ENCODE measurements around the gene HNRNPUL1.

The HNRNPUL1 gene

DNA sequence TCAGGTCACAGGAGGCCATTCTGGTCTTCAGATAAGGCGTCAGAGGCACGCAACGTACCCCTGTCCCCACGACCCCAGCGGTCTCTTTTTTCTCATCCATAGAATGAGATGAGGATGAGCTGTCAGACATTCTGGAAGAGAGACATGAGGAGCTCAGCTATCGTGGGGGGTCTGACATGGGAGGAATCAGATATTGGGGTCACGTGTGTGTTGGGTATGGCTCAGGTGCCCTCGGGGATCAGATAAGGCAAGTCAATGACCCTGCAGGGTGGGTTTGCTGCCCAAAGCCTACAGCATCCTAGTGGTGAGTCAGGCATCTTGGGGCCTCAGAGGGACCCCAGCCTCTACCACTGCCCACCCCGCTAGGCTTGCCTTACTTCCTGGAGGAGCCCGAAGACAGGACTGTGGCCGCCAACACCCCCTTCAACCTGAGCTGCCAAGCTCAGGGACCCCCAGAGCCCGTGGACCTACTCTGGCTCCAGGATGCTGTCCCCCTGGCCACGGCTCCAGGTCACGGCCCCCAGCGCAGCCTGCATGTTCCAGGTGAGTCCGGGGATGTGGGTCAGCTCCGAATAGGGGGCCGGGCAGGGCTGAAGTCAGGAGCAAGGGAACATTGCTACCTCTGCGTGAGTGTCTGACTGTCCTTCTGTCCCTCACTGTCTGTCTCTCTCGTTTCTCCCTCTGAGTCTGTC is 42.5 kb upstream of the HNRNPUL1 start:
- H3K4me3 ChIP-seq (ENCODE audit: low read length, poor library complexity, severe bottlenecking), result no peak overlapping the region
- no peak overlapping the region for H3K4me2 ChIP-seq (ENCODE audit: low read depth, low read length, poor library complexity, severe bottlenecking)
- H3K36me3 ChIP-seq (ENCODE audit: insufficient read depth, low read length), result no peaks in the 10 kb centered on the region
- no peak overlapping the region for H2AFZ ChIP-seq (ENCODE audit: low read length)
- no peaks in the 10 kb centered on the region for H3K4me1 ChIP-seq (ENCODE audit: insufficient read depth, low read length, poor library complexity, severe bottlenecking)
- no peaks in the 10 kb centered on the region for H4K20me1 ChIP-seq (ENCODE audit: insufficient read depth, low read length, poor library complexity, severe bottlenecking)
- H3K79me2 ChIP-seq (ENCODE audit: insufficient read depth, low read length), result no peaks in the 10 kb centered on the region
- no peak overlapping the region for H3K9ac ChIP-seq (ENCODE audit: low read depth, low read length, poor library complexity, severe bottlenecking)
- H3K9me3 ChIP-seq (ENCODE audit: insufficient read depth, low read depth, low read length), result no peaks in the 10 kb centered on the region
- no peaks in the 10 kb centered on the region for H3F3A ChIP-seq (ENCODE audit: low read depth)
- H3K27me3 ChIP-seq (ENCODE audit: insufficient read depth, low read length, poor library complexity, severe bottlenecking), result peaks cover 7% of the 10 kb centered on the region
- H3K9me2 ChIP-seq (replicated peaks; ENCODE audit: low read depth, low read length), result no peaks in the 10 kb centered on the region
- TF ChIP-seq, protein P1, sequence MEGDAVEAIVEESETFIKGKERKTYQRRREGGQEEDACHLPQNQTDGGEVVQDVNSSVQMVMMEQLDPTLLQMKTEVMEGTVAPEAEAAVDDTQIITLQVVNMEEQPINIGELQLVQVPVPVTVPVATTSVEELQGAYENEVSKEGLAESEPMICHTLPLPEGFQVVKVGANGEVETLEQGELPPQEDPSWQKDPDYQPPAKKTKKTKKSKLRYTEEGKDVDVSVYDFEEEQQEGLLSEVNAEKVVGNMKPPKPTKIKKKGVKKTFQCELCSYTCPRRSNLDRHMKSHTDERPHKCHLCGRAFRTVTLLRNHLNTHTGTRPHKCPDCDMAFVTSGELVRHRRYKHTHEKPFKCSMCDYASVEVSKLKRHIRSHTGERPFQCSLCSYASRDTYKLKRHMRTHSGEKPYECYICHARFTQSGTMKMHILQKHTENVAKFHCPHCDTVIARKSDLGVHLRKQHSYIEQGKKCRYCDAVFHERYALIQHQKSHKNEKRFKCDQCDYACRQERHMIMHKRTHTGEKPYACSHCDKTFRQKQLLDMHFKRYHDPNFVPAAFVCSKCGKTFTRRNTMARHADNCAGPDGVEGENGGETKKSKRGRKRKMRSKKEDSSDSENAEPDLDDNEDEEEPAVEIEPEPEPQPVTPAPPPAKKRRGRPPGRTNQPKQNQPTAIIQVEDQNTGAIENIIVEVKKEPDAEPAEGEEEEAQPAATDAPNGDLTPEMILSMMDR (conservative IDR thresholded peaks at IDR 0.05; ENCODE audit: low read length), result no peak
- TF ChIP-seq EZH2phosphoT487 (IDR thresholded peaks at IDR 0.05; ENCODE audit: borderline replicate concordance), result no peak

DNA sequence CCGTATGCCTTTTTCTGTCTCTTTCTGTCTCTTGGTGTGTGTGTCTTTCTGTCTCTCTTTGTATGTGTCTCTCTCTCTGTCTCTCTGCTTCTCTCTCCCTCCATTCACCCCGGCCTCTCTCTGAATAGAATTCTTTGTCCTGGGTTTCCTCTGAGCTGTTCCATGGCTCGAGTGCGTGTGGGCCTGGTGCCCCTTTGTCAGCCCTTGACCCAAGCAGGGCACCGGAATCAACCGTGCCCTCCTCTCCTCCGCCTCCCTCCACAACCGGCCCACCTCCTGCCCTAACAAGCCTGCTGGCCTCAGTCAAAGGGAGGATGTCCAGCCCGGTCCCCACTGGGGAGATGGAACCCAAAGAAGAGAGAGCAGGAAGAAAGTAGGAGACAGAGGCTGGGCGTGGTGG is 41.9 kb upstream of the HNRNPUL1 start:
- H3K4me1 ChIP-seq (ENCODE audit: insufficient read depth, low read length, poor library complexity, severe bottlenecking), result no peaks in the 10 kb centered on the region
- no peaks in the 10 kb centered on the region for H3K79me2 ChIP-seq (ENCODE audit: insufficient read depth, low read length)

DNA sequence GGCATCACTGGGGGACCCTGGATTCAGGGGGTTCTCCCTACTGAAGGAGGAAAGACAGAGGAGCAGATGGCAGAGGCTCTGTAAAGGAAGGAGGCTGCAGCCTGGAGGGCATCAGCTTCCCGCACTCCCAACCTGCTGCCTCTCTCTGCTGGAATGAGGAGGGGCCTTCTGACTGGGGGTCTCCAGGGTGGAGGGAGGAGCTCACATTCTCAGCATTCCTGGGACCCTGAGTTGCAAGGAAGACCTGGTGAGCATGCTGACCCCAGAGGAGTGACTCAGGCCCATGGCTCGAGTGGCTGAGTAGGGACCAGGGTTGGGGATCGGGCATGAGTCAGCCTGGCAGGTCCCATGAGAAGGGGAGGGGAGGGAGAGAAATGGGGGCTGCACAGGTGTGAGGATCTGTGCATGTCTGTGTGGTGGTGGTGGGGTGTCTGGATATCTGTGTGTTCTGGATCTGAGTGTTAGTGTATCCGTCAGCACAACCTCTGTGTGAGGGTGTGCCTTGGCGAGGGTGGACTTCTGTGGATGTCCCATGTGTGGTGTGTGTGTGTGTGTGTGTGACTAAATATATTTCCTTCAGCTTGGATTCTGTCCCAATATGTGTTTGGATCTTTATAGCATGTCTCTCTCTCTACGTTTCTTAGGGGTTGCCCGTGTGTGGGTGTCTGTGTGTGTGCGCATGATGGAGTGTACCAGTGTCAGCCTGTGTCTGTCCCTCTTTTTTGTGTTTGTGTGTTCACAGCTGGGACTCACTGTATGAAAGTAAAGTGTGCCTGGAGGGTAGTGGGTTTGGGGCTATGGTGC is 40.5 kb upstream of the HNRNPUL1 start:
- H3K9ac ChIP-seq (ENCODE audit: low read depth, low read length, poor library complexity, severe bottlenecking), result no peak overlapping the region
- H2AFZ ChIP-seq (ENCODE audit: low read length), result no peak overlapping the region

More for the DNA sequence above, 41.9 kb upstream of the HNRNPUL1 start:
- Histone ChIP-seq H3K9me3 (ENCODE audit: insufficient read depth, low read depth, low read length) (no peaks in the 10 kb centered on the region), H3K4me3 (ENCODE audit: low read length, poor library complexity, severe bottlenecking) (no peak overlapping the region), H3K9me2 (replicated peaks; ENCODE audit: low read depth, low read length) (no peaks in the 10 kb centered on the region), H3F3A (ENCODE audit: low read depth) (no peaks in the 10 kb centered on the region), H2AFZ (ENCODE audit: low read length) (no peak overlapping the region), H3K9ac (ENCODE audit: low read depth, low read length, poor library complexity, severe bottlenecking) (no peak overlapping the region), H3K4me2 (ENCODE audit: low read depth, low read length, poor library complexity, severe bottlenecking) (no peak overlapping the region), H4K20me1 (ENCODE audit: insufficient read depth, low read length, poor library complexity, severe bottlenecking) (no peaks in the 10 kb centered on the region), H3K27me3 (ENCODE audit: insufficient read depth, low read length, poor library complexity, severe bottlenecking) (peaks cover 7% of the 10 kb centered on the region), H3K36me3 (ENCODE audit: insufficient read depth, low read length) (no peaks in the 10 kb centered on the region)
- TF ChIP-seq, protein P1 (conservative IDR thresholded peaks at IDR 0.05; ENCODE audit: low read length), result no peak

More for the DNA sequence above, 40.5 kb upstream of the HNRNPUL1 start:
- Histone ChIP-seq H3F3A (ENCODE audit: low read depth) (no peaks in the 10 kb centered on the region), H3K4me2 (ENCODE audit: low read depth, low read length, poor library complexity, severe bottlenecking) (no peak overlapping the region), H4K20me1 (ENCODE audit: insufficient read depth, low read length, poor library complexity, severe bottlenecking) (no peaks in the 10 kb centered on the region), H3K36me3 (ENCODE audit: insufficient read depth, low read length) (no peaks in the 10 kb centered on the region), H3K4me3 (ENCODE audit: low read length, poor library complexity, severe bottlenecking) (no peak overlapping the region), H3K79me2 (ENCODE audit: insufficient read depth, low read length) (no peaks in the 10 kb centered on the region), H3K9me3 (ENCODE audit: insufficient read depth, low read depth, low read length) (no peaks in the 10 kb centered on the region), H3K4me1 (ENCODE audit: insufficient read depth, low read length, poor library complexity, severe bottlenecking) (no peaks in the 10 kb centered on the region), H3K9me2 (replicated peaks; ENCODE audit: low read depth, low read length) (no peaks in the 10 kb centered on the region), H3K27me3 (ENCODE audit: insufficient read depth, low read length, poor library complexity, severe bottlenecking) (peaks cover 7% of the 10 kb centered on the region)
- TF ChIP-seq, protein P1 (conservative IDR thresholded peaks at IDR 0.05; ENCODE audit: low read length), result no peak
- TF ChIP-seq EZH2phosphoT487 (IDR thresholded peaks at IDR 0.05; ENCODE audit: borderline replicate concordance), result no peak

Measured in Loucy (cell line).